ENCODE measurements around the gene COQ5.
"Not testable (repeated sequence)": the region's sequence is repeated elsewhere in the genome, so short reads cannot be mapped to it uniquely, and the experiment has no call there.

Gene COQ5

DNA sequence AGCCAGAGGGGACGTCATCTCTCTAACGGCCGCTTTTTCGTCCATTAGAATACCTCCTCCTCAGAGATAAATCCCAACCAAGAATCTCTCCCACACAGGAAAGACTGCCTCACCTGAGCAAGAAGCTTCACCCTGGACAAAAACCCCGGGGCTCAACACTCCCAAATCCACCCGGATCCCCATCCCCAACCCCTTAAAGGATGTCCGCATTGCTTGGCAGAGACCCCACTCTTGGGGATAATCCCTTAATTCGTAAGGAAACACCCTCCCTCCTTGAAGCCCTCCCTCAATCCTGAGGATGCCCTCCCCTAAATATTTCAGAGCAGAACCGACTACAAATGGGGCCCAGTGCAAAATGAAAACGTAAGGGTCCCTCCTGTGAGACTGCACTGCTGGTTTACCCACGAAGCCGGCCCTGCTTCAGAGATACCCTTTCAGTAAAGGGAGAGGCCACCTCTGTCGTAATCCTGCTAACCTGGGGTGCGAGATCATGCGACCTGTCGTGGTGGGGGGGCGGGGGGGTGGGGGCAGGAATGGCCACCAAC lies 33.7 kb downstream of the COQ5 start:
- TF ChIP-seq, protein P1, sequence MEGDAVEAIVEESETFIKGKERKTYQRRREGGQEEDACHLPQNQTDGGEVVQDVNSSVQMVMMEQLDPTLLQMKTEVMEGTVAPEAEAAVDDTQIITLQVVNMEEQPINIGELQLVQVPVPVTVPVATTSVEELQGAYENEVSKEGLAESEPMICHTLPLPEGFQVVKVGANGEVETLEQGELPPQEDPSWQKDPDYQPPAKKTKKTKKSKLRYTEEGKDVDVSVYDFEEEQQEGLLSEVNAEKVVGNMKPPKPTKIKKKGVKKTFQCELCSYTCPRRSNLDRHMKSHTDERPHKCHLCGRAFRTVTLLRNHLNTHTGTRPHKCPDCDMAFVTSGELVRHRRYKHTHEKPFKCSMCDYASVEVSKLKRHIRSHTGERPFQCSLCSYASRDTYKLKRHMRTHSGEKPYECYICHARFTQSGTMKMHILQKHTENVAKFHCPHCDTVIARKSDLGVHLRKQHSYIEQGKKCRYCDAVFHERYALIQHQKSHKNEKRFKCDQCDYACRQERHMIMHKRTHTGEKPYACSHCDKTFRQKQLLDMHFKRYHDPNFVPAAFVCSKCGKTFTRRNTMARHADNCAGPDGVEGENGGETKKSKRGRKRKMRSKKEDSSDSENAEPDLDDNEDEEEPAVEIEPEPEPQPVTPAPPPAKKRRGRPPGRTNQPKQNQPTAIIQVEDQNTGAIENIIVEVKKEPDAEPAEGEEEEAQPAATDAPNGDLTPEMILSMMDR (IDR thresholded peaks at IDR 0.05) = no peak
- H3K4me3 ChIP-seq (ENCODE audit: low read depth in 1 of 2, low read length in 1 of 2) = peak overlapping the region; percentile 76 to 80
- peak overlapping the region; percentile 47 for H3K27ac ChIP-seq
- no peaks in the 10 kb centered on the region for H3K9me3 ChIP-seq
- peaks cover 7% of the 10 kb centered on the region for H3K36me3 ChIP-seq
- H3K27me3 ChIP-seq = no peaks in the 10 kb centered on the region
- H3K4me1 ChIP-seq (ENCODE audit: control insufficient read depth in 1 of 2, insufficient read depth in 1 of 2, low read depth in 1 of 2, low read length in 1 of 2) = peaks cover 11 to 16% of the 10 kb centered on the region in 2 experiments

DNA sequence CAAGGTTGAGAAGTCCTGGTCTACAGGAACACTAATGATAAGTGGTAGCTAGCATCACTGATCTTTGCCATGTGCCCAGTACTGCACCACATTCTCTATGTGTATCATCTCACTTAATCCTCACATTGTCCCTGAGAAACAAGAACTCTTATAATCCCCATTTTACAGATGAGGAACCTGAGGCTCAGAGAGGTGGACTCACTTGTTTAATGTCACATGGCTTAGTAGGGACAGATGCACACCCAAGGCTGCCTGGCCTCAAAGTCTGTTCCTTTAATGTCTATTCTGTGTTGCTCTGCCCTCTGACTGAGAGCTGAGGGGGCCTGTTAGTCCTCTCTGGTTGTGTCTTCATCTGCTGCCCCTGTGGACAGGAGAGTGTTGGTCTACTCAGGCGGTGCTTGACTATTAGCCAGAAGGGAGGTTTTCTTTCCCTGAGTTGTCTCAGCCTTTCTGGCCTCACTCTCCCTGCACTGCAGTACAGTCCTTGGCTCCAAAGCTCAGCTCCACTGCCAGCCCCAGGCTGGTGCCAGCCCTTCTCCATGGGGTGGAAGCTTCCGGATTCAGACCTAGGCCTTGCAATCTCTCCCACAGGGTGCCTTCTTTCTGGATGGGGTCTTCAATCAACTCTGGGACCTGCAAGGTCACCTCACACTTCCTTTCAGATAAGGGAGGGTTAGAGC lies 38.0 kb downstream of the COQ5 start:
- H3K9me3 ChIP-seq = no peaks in the 10 kb centered on the region
- TF ChIP-seq, protein P1 (IDR thresholded peaks at IDR 0.05) = no peak
- no peak overlapping the region for H3K4me3 ChIP-seq (ENCODE audit: low read depth in 1 of 2, low read length in 1 of 2)
- no peaks in the 10 kb centered on the region for H3K27me3 ChIP-seq
- H3K4me1 ChIP-seq (ENCODE audit: control insufficient read depth in 1 of 2, insufficient read depth in 1 of 2, low read depth in 1 of 2, low read length in 1 of 2) = peaks cover 0 to 6% of the 10 kb centered on the region in 2 experiments
- H3K27ac ChIP-seq = no peak overlapping the region
- H3K36me3 ChIP-seq = no peaks in the 10 kb centered on the region

DNA sequence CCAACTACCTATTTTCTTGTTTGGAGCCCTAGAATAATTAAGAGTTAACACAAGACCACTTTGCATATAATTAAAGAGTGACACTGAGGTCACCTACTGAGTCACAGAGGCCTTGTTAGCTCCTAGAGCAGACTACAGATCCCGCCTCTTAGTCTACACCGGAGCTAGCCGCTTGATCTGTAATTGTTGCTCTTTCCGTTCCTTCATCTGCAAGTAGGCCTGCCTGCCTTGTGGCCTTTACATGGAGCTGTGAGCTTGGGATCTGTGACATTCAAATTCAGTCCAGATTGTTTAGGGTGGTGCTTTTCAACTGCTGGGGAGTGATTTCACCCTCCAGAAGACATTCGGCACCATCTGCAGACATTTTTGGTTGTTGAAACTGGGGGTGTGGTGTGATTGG lies 38.6 kb downstream of the COQ5 start:
- no peaks in the 10 kb centered on the region for H3K36me3 ChIP-seq
- peaks cover 0 to 1% of the 10 kb centered on the region in 2 experiments for H3K4me1 ChIP-seq (ENCODE audit: control insufficient read depth in 1 of 2, insufficient read depth in 1 of 2, low read depth in 1 of 2, low read length in 1 of 2)
- H3K27ac ChIP-seq = no peak overlapping the region
- no peaks in the 10 kb centered on the region for H3K27me3 ChIP-seq
- no peaks in the 10 kb centered on the region for H3K9me3 ChIP-seq
- no peak overlapping the region for H3K4me3 ChIP-seq (ENCODE audit: low read depth in 1 of 2, low read length in 1 of 2)
- TF ChIP-seq, protein P1 (IDR thresholded peaks at IDR 0.05) = no peak

DNA sequence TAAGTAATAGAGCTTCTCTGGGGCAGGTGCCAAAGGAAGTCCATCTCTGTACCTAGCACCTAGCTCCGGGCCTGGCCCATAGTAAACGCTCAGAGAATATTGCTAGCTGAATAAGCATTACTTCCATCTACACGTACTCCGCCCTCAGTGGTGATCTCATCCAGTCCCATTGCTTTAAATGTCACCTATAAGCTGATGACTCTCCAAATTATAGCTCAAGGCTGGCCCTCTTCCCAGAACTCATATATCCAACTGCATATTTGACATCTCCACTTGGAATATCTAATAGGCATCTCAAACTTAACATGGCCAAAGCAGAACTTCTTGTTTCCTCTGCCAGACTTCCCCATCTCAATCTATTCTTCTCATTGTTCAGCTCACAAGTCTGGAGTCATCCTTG lies 39.9 kb downstream of the COQ5 start:
- H3K27ac ChIP-seq = no peak overlapping the region
- no peaks in the 10 kb centered on the region for H3K27me3 ChIP-seq
- H3K4me3 ChIP-seq (ENCODE audit: low read depth in 1 of 2, low read length in 1 of 2) = no peak overlapping the region
- TF ChIP-seq, protein P1 (IDR thresholded peaks at IDR 0.05) = no peak
- no peaks in the 10 kb centered on the region for H3K36me3 ChIP-seq
- no peaks in the 10 kb centered on the region for H3K9me3 ChIP-seq
- H3K4me1 ChIP-seq (ENCODE audit: control insufficient read depth in 1 of 2, insufficient read depth in 1 of 2, low read depth in 1 of 2, low read length in 1 of 2) = no peaks in the 10 kb centered on the region

DNA sequence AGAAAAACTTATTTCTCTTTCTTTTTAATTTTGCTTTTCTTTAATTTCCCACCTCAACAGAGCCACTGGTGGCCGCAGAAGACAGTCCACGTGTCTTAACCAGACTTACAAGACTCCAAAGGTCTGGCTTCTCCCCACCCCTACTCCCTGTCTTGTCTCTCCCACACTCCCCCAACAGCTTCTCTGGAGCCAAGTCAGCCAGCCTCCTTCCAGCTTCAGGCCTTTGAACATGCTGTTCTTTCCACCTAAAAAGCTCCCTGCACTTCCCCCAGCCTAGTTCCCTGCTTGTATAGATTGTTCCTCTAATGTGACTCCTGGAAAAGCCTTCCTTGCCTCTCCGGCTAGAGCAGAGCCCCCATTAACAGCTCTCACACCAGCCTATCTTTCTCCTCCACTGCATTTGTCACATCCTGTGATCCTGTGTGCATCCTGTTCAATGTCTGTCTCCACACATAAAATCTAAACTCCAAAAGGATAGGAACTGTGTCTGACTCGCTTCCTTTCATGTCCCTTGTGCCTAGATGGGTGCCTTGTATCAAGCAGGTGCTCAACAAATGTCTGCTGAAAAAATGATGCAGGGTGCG lies 40.8 kb downstream of the COQ5 start:
- Histone ChIP-seq H3K4me3 (ENCODE audit: low read depth in 1 of 2, low read length in 1 of 2) (no peak overlapping the region), H3K4me1 (ENCODE audit: control insufficient read depth in 1 of 2, insufficient read depth in 1 of 2, low read depth in 1 of 2, low read length in 1 of 2) (no peaks in the 10 kb centered on the region), H3K36me3 (no peaks in the 10 kb centered on the region), H3K9me3 (no peaks in the 10 kb centered on the region), H3K27me3 (no peaks in the 10 kb centered on the region), H3K27ac (no peak overlapping the region)
- TF ChIP-seq, protein P1 (IDR thresholded peaks at IDR 0.05) = no peak

DNA sequence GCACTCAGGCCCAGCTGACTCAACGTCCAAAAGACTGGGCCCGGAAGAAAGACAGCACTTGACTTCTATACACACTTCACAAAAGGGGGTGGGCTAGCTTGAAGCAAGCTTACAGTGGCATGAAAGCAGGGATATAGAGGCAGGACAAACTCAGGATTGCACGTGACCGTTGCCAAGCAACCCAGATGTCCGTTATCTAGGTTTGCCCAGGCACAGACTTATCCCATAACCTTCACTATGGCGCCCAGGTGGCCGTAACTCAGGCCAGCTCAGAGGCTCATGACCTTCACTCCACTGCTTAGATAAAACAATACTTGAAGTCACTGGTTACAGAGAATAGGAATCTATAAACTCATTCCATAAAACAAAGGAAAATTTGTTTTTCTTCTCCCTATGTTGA lies 41.4 kb downstream of the COQ5 start:
- not testable (repeated sequence) for H3K4me1 ChIP-seq (ENCODE audit: control insufficient read depth in 1 of 2, insufficient read depth in 1 of 2, low read depth in 1 of 2, low read length in 1 of 2); H3K4me3 ChIP-seq (ENCODE audit: low read depth in 1 of 2, low read length in 1 of 2); H3K9me3 ChIP-seq; H3K27ac ChIP-seq; H3K36me3 ChIP-seq; H3K27me3 ChIP-seq
